OCI-LY3 (cell line): ENCODE measurements around the gene REEP1.

Experiments
- H2AFZ ChIP-seq: fragments of 200-600, 300-600 bp; shearing (Covaris generic); 2 replicates; pipeline ENCODE4 v1.6.0; 2014; ENCODE audit warnings: antibody characterized with exemption, low read depth, low read length
- H3K27ac ChIP-seq: fragments of 200-600, 300-600 bp; sonication (generic); 2 replicates; pipeline ENCODE4 v1.5.1; 2014; ENCODE audit warnings: mild to moderate bottlenecking, low read length, moderate library complexity, mixed read lengths
- H3K27me3 ChIP-seq: fragments of 200-600, 300-600 bp; sonication (generic); 2 replicates; pipeline ENCODE4 v1.6.1; 2014; ENCODE audit warnings: low read depth, low read length, mixed read lengths
- H3K36me3 ChIP-seq: fragments of 200-600, 300-600 bp; sonication (generic); replicated peaks from 2 replicates; pipeline ENCODE3; 2014; ENCODE audit warnings: low read depth, low read length, mixed read lengths
- H3K4me1 ChIP-seq: fragments of 300-600, 200-600 bp; sonication (generic); 2 replicates; pipeline ENCODE4 v1.6.1; 2014; ENCODE audit warnings: low read length, mixed read lengths
- H3K4me2 ChIP-seq: fragments of 200-600, 300-600 bp; sonication (generic); 2 replicates; pipeline ENCODE4 v1.6.1; 2014; ENCODE audit warnings: low read length, mixed read lengths
- H3K4me3 ChIP-seq: fragments of 300-600, 200-600 bp; sonication (generic); 2 replicates; pipeline ENCODE4 v1.5.1; 2014; ENCODE audit warnings: antibody characterized with exemption, mild to moderate bottlenecking, low read length, moderate library complexity
- H3K79me2 ChIP-seq: fragments of 300-600, 200-600 bp; shearing (Covaris generic); 2 replicates; pipeline ENCODE4 v1.6.1; 2014; ENCODE audit warnings: mild to moderate bottlenecking, low read length, mixed read lengths
- H3K9ac ChIP-seq: fragments of 300-600, 200-600 bp; shearing (Covaris generic); 2 replicates; pipeline ENCODE4 v1.6.0; 2014; ENCODE audit warnings: mild to moderate bottlenecking, low read length, moderate library complexity
- H3K9me3 ChIP-seq: fragments of 200-600, 300-600 bp; shearing (Covaris generic); 2 replicates; pipeline ENCODE4 v1.6.1; 2014; ENCODE audit warnings: low read length, mixed read lengths; ENCODE audit not compliant: insufficient read depth
- H4K20me1 ChIP-seq: fragments of 200-600, 300-600 bp; sonication (generic); 2 replicates; pipeline ENCODE4 v1.6.1; 2016; ENCODE audit warnings: low read length, mixed read lengths; ENCODE audit not compliant: insufficient read depth
- EZH2phosphoT487 ChIP-seq: fragments of 200-600 bp; shearing (Covaris generic); IDR thresholded peaks from 2 replicates; pipeline ENCODE4 v1.6.1; 2018; ENCODE audit warnings: antibody characterized with exemption, mixed run types, low read depth
- TF ChIP-seq, protein P1 (sequence below): fragments of 200-600, 300-600 bp; sonication (generic); IDR thresholded peaks from 2 replicates; pipeline ENCODE4 v1.5.1; 2014; ENCODE audit warnings: antibody characterized with exemption, low read length, low read depth

Gene REEP1

GRCh38 chr2:86337244-86337835, at the start of gene REEP1:
TSS of gene REEP1 (minus strand) at chr2:86337626. CDS start at chr2:86337510, 116 bp downstream.
- Histone ChIP-seq H3K27me3 (no peaks in the 10 kb centered on the region; the same call in 1 of the 2 replicates), H3K9me3 (0 out of 2 replicates have a peak, but pooled peaks cover 7% of the 10 kb centered on the region), H2AFZ (no peak within 1 kb of the TSS), H3K9ac (no peak within 1 kb of the TSS), H3K4me2 (no peak within 1 kb of the TSS), H3K79me2 (no peaks in the 10 kb centered on the region), H4K20me1 (no peaks in the 10 kb centered on the region), H3K27ac (no peak within 1 kb of the TSS), H3K4me3 (no peak within 1 kb of the TSS), H3K4me1 (no peaks in the 10 kb centered on the region), H3K36me3 (no peaks in the 10 kb centered on the region)
- TF ChIP-seq EZH2phosphoT487 = no peak
- TF ChIP-seq, protein P1, sequence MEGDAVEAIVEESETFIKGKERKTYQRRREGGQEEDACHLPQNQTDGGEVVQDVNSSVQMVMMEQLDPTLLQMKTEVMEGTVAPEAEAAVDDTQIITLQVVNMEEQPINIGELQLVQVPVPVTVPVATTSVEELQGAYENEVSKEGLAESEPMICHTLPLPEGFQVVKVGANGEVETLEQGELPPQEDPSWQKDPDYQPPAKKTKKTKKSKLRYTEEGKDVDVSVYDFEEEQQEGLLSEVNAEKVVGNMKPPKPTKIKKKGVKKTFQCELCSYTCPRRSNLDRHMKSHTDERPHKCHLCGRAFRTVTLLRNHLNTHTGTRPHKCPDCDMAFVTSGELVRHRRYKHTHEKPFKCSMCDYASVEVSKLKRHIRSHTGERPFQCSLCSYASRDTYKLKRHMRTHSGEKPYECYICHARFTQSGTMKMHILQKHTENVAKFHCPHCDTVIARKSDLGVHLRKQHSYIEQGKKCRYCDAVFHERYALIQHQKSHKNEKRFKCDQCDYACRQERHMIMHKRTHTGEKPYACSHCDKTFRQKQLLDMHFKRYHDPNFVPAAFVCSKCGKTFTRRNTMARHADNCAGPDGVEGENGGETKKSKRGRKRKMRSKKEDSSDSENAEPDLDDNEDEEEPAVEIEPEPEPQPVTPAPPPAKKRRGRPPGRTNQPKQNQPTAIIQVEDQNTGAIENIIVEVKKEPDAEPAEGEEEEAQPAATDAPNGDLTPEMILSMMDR = no peak

DNA sequence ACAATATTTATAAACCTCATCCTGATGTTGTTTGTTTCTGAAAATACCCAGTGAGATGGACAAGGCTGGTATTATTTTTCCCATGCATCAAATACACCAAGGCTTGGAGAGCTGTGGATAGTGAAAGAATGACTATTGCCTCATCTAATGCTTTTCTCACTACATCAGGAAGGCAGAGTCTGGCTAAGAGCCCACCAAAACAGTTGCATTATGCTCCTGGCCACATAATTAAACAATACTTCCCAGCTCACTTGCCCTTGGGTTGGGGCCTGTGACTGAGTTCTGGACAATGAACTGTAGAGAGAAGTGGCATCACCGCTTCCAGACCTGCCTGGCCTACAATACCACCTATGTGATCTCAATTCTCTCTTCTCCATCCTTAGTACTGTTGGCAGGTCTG, 46.4 kb upstream of the REEP1 start:
- no peaks in the 10 kb centered on the region for H3K9me3 ChIP-seq
- H3K36me3 ChIP-seq = no peaks in the 10 kb centered on the region
- no peak overlapping the region for H3K9ac ChIP-seq
- no peak overlapping the region for H3K27ac ChIP-seq
- no peak overlapping the region for H3K4me3 ChIP-seq
- H3K4me2 ChIP-seq = no peak overlapping the region
- no peaks in the 10 kb centered on the region for H3K4me1 ChIP-seq
- H3K79me2 ChIP-seq = no peaks in the 10 kb centered on the region
- TF ChIP-seq, protein P1 = no peak
- TF ChIP-seq EZH2phosphoT487 = no peak
- no peaks in the 10 kb centered on the region for H3K27me3 ChIP-seq
- no peak overlapping the region for H2AFZ ChIP-seq
- no peaks in the 10 kb centered on the region for H4K20me1 ChIP-seq

DNA sequence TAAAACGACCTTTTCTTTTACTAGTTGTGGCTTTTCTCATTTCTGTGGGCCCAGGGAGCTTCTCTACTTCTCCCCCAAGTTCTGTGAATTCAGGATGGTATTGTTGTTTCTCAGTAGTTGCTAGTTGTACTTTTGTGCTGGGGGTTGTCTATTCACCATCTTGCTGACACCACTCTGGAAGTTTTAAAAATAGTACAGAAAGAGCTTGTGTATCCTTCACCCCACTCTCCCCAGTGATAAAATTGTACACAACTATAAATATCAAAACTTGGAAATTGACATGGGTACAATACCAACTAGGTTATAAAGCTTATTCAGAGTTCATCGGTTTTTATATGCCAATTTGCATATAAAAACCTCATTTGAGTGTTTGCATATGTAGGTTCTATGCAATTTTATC, 45.3 kb upstream of the REEP1 start:
- no peaks in the 10 kb centered on the region for H3K4me1 ChIP-seq
- no peak overlapping the region for H3K27ac ChIP-seq
- no peak overlapping the region for H3K4me2 ChIP-seq
- H3K4me3 ChIP-seq = no peak overlapping the region
- H3K36me3 ChIP-seq = no peaks in the 10 kb centered on the region
- no peak overlapping the region for H3K9ac ChIP-seq
- no peak overlapping the region for H2AFZ ChIP-seq
- H4K20me1 ChIP-seq = no peaks in the 10 kb centered on the region
- no peaks in the 10 kb centered on the region for H3K27me3 ChIP-seq
- H3K79me2 ChIP-seq = no peaks in the 10 kb centered on the region
- TF ChIP-seq, protein P1 = no peak
- TF ChIP-seq EZH2phosphoT487 = no peak
- H3K9me3 ChIP-seq = no peaks in the 10 kb centered on the region

- Histone ChIP-seq H2AFZ (no peak overlapping the region), H3K27me3 (no peaks in the 10 kb centered on the region), H3K4me3 (no peak overlapping the region), H3K9ac (no peak overlapping the region), H3K27ac (no peak overlapping the region), H3K9me3 (no peaks in the 10 kb centered on the region), H4K20me1 (no peaks in the 10 kb centered on the region), H3K4me2 (no peak overlapping the region), H3K79me2 (no peaks in the 10 kb centered on the region), H3K4me1 (no peaks in the 10 kb centered on the region), H3K36me3 (no peaks in the 10 kb centered on the region)
- TF ChIP-seq, protein P1 = no peak
- no peak for TF ChIP-seq EZH2phosphoT487
Measured at GRCh38 chr2:86382108-86382507, 44.7 kb upstream of the REEP1 start.
